D341Med (cell line): ENCODE measurements around the gene KCTD5.

Source experiments
- DNase-seq: peaks from one replicate; pipeline ENCODE4 v3.0.0; 2012; ENCODE audit warnings: low spot score

The KCTD5 gene

GRCh38 chr16:2697401-2697948 is 15.2 kb downstream of the KCTD5 start:
- no peak for DNase-seq

GRCh38 chr16:2698103-2698870 is 16.0 kb downstream of the KCTD5 start:
- DNase-seq, result no peak

GRCh38 chr16:2698965-2699750 is 16.8 kb downstream of the KCTD5 start:
- no peak for DNase-seq

- DNase-seq, result no peak
Measured at GRCh38 chr16:2699791-2700600, 17.7 kb downstream of the KCTD5 start.

- no peak for DNase-seq
Measured at GRCh38 chr16:2700786-2701185, 18.5 kb downstream of the KCTD5 start.

- DNase-seq, result no peak
Measured at GRCh38 chr16:2701272-2701671, 18.9 kb downstream of the KCTD5 start.

GRCh38 chr16:2701713-2702437 is 19.6 kb downstream of the KCTD5 start:
- no peak for DNase-seq

- no peak for DNase-seq
Measured at GRCh38 chr16:2702438-2702825, 20.1 kb downstream of the KCTD5 start.

GRCh38 chr16:2702871-2703745 is 20.8 kb downstream of the KCTD5 start:
- DNase-seq, result no peak

- DNase-seq, result no peak
Measured at GRCh38 chr16:2704166-2704982, 22.1 kb downstream of the KCTD5 start.

GRCh38 chr16:2704983-2705275 is 22.6 kb downstream of the KCTD5 start:
- DNase-seq, result no peak

GRCh38 chr16:2705351-2705750 is 23.0 kb downstream of the KCTD5 start:
- no peak for DNase-seq

- DNase-seq, result no peak
Measured at GRCh38 chr16:2706085-2706484, 23.8 kb downstream of the KCTD5 start.

GRCh38 chr16:2706611-2707311 is 24.4 kb downstream of the KCTD5 start:
- no peak for DNase-seq

GRCh38 chr16:2707368-2708289 is 25.3 kb downstream of the KCTD5 start:
- DNase-seq, result no peak

- DNase-seq, result no peak
Measured at GRCh38 chr16:2708290-2708639, 25.9 kb downstream of the KCTD5 start.

GRCh38 chr16:2708955-2709587 is 26.7 kb downstream of the KCTD5 start:
- DNase-seq, result no peak

GRCh38 chr16:2709588-2709984 is 27.3 kb downstream of the KCTD5 start:
- no peak for DNase-seq
